ENCODE results near the gene CMTM7.

- TF ChIP-seq CTCF (IDR thresholded peaks at IDR 0.05; ENCODE audit: low read depth, low read length) (no peak), POLR2A (IDR thresholded peaks at IDR 0.05; ENCODE audit: extremely low read depth, insufficient read length) (no peak), MAX (IDR thresholded peaks at IDR 0.05; ENCODE audit: low read depth, low read length) (no peak), MYC (IDR thresholded peaks at IDR 0.05; ENCODE audit: low read depth, low read length) (no peak)
Observed at GRCh38 chr3:32423534-32423933, 31.9 kb downstream of the CMTM7 start.
